BJ (cell line): Measurements from ENCODE around the gene CCR5. TPM values are rescaled to one million over a fixed set of nuclear protein-coding genes. Genes with fewer than 3 reads are reported as not detected.

Experiments used
- CTCF ChIA-PET: fragments of 350-600 bp; formaldehyde crosslinking; extraction: SDS; loops from one replicate; lab custom pipeline; 2021; ENCODE audit warnings: antibody characterized with exemption, inconsistent platforms; lab: Yijun Ruan, JAX
- POLR2A ChIA-PET: fragments of 300-600 bp; sonication (Branson Sonifier 250); formaldehyde crosslinking; extraction: SDS; loops from one replicate; lab custom pipeline; 2021; ENCODE audit warnings: antibody characterized with exemption; lab: Charles Lee
- DNase-seq: peaks from one replicate; pipeline ENCODE4 v3.0.0-alpha.2; 2011; ENCODE audit warnings: low read depth
- H3K27me3 ChIP-seq: 2 replicates; pipeline ENCODE4 v1.6.0; 2011; ENCODE audit warnings: low read length; ENCODE audit not compliant: control insufficient read depth, insufficient read depth
- H3K36me3 ChIP-seq: 2 replicates; pipeline ENCODE4 v1.5.1; 2011; ENCODE audit warnings: low read length; ENCODE audit not compliant: control insufficient read depth, insufficient read depth
- H3K4me3 ChIP-seq: 2 replicates; pipeline ENCODE4 v1.5.1; 2011; ENCODE audit warnings: low read depth, mild to moderate bottlenecking, control low read depth, low read length
- polyA plus RNA-seq: library from polyadenylated mRNA; depleted of rRNA; stranded (reverse); fragments of >200 nt; gene quantifications from 2 replicates; pipeline ENCODE4 v1.2.3, GENCODE V29; 2011
- TF ChIP-seq, protein P1 (sequence below): IDR thresholded peaks from 2 replicates; pipeline ENCODE4 v1.5.1; 2011; ENCODE audit warnings: low read depth, mild to moderate bottlenecking, control low read depth, inconsistent platforms, low read length, moderate library complexity; ENCODE audit not compliant: insufficient read depth

CCR5 gene
- polyA plus RNA-seq, 1 experiment = not detected

DNA sequence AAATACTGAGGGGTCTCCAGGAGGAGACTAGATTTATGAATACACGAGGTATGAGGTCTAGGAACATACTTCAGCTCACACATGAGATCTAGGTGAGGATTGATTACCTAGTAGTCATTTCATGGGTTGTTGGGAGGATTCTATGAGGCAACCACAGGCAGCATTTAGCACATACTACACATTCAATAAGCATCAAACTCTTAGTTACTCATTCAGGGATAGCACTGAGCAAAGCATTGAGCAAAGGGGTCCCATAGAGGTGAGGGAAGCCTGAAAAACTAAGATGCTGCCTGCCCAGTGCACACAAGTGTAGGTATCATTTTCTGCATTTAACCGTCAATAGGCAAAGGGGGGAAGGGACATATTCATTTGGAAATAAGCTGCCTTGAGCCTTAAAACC, 4.5 kb downstream of the CCR5 start:
- POLR2A ChIA-PET = no interaction called here
- DNase-seq = no peak
- peaks cover 12% of the 10 kb centered on the region for H3K27me3 ChIP-seq
- H3K36me3 ChIP-seq = no peaks in the 10 kb centered on the region
- CTCF ChIA-PET = interaction anchor here (0.9 to 5.7 kb wide), 3 partner anchors 288 to 436 kb away, joined by 3 to 39 read pairs (median 6); no protein-coding TSS in a partner anchor
- no peak overlapping the region for H3K4me3 ChIP-seq
- TF ChIP-seq, protein P1, sequence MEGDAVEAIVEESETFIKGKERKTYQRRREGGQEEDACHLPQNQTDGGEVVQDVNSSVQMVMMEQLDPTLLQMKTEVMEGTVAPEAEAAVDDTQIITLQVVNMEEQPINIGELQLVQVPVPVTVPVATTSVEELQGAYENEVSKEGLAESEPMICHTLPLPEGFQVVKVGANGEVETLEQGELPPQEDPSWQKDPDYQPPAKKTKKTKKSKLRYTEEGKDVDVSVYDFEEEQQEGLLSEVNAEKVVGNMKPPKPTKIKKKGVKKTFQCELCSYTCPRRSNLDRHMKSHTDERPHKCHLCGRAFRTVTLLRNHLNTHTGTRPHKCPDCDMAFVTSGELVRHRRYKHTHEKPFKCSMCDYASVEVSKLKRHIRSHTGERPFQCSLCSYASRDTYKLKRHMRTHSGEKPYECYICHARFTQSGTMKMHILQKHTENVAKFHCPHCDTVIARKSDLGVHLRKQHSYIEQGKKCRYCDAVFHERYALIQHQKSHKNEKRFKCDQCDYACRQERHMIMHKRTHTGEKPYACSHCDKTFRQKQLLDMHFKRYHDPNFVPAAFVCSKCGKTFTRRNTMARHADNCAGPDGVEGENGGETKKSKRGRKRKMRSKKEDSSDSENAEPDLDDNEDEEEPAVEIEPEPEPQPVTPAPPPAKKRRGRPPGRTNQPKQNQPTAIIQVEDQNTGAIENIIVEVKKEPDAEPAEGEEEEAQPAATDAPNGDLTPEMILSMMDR = no peak

DNA sequence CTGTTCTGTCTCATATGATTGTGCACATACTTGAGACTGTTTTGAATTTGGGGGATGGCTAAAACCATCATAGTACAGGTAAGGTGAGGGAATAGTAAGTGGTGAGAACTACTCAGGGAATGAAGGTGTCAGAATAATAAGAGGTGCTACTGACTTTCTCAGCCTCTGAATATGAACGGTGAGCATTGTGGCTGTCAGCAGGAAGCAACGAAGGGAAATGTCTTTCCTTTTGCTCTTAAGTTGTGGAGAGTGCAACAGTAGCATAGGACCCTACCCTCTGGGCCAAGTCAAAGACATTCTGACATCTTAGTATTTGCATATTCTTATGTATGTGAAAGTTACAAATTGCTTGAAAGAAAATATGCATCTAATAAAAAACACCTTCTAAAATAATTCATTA, 5.1 kb downstream of the CCR5 start:
- ChIA-PET CTCF (interaction anchor here (5.7 kb wide), 1 partner anchor 289 kb away, joined by 39 read pairs; no protein-coding TSS in a partner anchor), POLR2A (no interaction called here)
- Histone ChIP-seq H3K4me3 (no peak overlapping the region), H3K27me3 (peaks cover 12% of the 10 kb centered on the region), H3K36me3 (no peaks in the 10 kb centered on the region)
- TF ChIP-seq, protein P1 = no peak
- no peak for DNase-seq

- Histone ChIP-seq H3K4me3 (no peak overlapping the region), H3K27me3 (peaks cover 12% of the 10 kb centered on the region), H3K36me3 (no peaks in the 10 kb centered on the region)
- TF ChIP-seq, protein P1 = peak; percentile 77
- POLR2A ChIA-PET = no interaction called here
- no peak for DNase-seq
- CTCF ChIA-PET = interaction anchor here (0.5 to 5.7 kb wide), 26 partner anchors 9 to 867 kb away, joined by 3 to 39 read pairs (median 4); partner anchors contain the start of gene CCR5
Observed at GRCh38 chr3:46378426-46378942, 7.7 kb downstream of the CCR5 start.

DNA sequence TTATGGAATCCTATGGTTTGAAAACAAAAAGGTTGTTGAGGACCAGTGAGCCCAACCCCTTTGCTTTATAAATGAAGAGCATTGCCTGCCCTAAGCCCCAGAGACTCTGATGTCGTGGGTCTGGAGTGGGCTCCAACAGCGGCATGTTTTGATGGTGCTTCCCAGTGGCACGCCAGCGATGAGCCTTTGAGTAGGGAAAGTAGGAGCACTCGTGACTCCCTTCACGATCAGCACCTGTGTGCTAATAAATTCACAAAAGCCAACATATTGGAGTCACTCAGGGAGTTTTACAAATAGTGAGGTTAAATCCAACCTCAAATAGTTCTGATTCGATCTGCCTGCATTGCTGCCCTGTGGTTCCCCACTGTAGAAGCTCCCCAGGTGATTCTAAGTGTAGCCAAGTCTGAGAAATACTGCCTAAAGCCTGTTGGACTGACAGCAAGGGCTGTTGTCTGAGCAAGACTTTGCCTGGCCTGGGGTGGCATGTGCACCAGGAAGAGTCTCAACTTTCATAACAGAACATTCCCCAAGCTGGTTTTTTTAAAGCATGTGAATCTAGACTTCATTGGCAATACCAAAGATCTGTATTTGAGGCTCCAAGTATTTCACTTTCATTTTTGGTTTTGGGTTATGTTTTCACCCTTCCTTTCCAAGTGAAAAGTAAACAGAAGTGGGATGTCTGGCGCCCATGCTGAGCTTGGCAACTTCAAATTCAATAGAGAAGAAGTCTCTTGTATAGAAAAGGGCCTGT, 9.9 kb downstream of the CCR5 start:
- Histone ChIP-seq H3K4me3 (no peak overlapping the region), H3K36me3 (no peaks in the 10 kb centered on the region), H3K27me3 (peaks cover 13% of the 10 kb centered on the region)
- no peak for DNase-seq
- POLR2A ChIA-PET = no interaction called here
- TF ChIP-seq, protein P1 = no peak
- CTCF ChIA-PET = interaction anchor here (1.0 kb wide), 1 partner anchor 8 kb away, joined by 4 read pairs; no protein-coding TSS in a partner anchor

GRCh38 chr3:46381625-46382024, 10.9 kb downstream of the CCR5 start:
- POLR2A ChIA-PET = no interaction called here
- TF ChIP-seq, protein P1 = no peak
- no peak overlapping the region for H3K4me3 ChIP-seq
- H3K27me3 ChIP-seq = peaks cover 10% of the 10 kb centered on the region
- no peak for DNase-seq
- H3K36me3 ChIP-seq = no peaks in the 10 kb centered on the region
- CTCF ChIA-PET = no interaction called here
